Islet of Langerhans (tissue), 1 donor: Measurements from ENCODE around the gene UST.
A peak's percentile ranks its signal among the peaks of the same experiment; 100 is the strongest.
"Not testable (repeated sequence)": the region's sequence is repeated elsewhere in the genome, so short reads cannot be mapped to it uniquely, and the experiment has no call there.

Source experiments
- FAIRE-seq: peaks from one replicate; lab custom pipeline; 2011; peaks lifted over from hg19 to GRCh38; lab: Jason Lieb, UNC

The UST gene

DNA sequence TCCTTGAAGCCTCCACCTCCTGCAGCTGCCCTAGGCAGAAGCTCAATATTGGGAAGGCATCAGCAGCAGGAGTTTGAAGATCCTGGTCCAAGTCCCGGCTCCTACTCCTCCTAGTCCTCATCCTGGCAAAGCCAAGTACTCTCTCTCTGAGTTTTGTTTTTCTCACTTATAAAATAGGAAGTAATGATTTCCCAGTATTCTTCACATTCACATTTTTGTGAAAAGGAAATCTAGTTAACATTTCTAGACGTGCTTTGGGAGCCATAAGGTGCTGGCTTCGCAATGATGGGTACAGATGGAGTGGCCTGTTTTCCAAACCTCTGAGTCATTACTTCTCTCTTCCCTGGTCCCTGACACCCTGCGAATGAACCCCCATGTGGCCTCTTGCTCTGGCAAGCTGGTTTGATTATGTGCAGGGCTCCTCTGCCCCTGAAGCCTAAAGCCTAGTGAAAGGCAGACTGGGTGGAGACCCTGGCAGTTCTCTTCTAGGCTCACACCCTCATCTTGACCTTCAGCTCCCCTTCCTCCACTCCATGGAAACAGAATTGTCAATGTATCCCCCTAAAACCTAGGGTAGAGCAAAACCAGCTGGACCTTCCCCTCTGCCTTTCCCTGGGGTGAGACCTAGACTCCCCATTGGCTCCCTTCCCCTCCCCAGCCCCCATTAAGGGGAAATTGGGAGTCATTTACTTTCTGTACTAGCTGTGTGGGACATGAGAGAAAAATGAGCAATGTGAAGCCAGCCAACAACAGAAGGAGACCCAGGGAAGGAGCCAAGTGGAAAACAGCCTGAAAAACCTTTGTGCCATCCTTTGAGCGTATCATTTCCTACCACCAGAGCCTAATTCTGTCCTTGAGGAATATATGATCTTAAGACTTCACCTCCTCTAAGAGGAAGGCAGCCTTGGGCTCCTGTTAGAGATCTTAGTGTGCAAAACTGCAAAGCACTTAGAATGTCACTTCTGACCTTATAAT lies 158.4 kb downstream of the UST start:
- FAIRE-seq, result no peak

DNA sequence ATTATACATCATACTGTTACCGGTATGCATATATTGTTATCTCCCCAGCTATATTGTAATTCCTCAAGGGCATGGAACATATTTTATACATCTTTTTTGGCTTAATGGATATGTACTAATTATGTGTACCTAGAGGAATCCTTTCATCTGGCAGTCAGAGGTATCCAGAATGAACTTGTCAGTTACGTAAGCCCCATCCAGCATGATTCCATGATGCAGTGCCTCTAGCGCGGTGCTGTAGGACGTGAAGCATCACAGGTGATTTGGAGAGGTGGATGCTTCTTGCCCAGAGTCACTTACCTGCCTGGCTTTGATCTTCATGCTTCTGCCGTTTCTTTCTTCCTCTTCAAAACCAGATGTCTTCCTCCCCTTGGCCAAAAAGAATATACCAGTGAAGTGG lies 159.1 kb downstream of the UST start:
- no peak for FAIRE-seq

DNA sequence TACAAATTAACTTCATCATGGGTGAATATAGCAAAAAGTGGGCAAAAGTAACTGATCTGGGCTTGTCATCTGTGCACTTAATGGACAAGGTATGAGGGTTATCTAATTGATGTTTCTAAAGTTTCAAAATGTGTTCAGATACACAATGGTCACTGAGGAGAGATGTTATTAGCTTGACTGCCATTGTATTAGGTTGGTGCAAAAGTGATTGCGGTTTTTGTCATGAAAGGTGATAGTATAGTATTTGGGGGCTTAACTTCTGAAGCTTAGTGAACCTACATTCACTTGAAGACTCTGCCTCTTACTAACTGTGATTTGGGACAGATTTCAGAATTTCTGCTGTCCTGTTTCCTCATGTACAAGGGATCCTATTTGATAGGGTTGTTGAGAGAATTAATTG lies 159.6 kb downstream of the UST start:
- FAIRE-seq, result no peak

DNA sequence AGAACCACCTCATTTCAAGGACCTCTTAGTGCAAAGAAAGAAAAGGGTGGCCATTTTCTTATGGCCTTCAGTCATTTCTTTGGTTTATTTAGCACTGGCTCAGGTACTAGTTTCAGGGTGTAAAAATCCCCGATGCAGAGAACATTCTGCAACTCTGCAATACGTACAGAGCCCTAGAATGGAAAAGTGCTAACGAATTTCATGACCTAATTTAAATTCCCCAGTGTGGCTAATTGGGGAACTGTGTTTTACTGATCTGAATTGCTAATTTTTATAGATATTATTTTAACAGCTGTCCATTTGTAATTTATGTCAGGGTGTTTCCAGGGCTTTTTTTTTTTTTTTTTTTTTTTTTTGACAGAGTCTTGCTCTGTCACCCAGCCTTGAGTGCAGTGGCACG lies 160.7 kb downstream of the UST start:
- FAIRE-seq, result no peak

DNA sequence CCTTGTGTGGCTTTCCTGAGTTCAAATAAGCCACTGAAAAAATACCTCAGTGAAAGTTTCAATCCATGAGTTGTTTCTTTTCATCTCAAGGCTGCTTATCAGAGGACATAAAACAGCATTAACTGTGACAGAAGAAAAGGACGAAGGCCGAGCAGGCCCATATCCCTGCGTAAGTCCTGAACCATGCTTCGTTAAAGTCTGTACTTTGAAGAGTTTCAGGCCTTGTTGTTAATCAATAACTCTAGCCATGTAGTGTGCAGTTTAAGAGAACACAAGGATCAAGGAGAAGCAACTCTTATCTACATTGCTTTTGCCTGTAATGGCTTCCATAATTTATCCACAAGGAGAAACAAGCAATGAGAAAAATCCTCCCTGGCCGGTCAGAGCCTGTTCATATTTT lies 165.4 kb downstream of the UST start:
- FAIRE-seq, result no peak

DNA sequence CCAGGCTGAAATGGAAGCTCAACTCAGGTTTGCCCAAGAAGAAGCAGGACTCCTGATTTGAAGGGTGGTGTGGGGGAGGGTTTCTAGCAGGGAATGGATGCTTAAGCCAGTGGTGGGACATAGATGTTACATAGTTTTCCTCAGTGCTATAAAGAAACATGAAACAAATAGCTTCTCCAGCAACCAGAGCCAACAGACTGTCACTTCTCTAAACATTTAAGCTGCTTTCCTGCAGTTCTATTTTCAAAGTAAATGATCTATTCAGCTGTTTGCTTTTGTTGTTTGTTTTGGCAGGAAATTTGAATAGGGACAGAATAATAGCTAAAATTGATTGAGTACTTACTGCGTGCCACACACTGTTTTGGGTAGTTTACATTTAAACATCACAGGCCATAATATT lies 169.0 kb downstream of the UST start:
- peak; percentile 61 for FAIRE-seq

DNA sequence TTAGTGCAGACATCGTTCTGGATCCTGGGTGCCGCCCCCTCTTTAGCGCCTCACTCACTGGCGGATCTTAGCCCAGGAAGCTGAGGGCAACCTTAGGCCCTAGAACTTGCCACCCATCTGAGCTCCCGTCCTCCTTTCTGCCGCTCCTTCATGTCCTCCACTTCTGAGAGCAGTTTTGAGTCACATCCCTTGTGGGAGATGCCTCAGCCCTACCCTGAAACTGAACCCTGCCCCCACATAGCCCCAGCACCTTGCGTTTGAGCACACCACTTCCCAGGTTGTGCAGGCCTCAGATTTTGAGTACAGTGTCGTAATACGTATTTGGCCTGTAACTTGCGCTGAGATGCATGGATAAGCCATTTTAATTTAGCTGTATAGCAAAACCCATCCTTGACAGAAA lies 169.7 kb downstream of the UST start:
- not testable (repeated sequence) for FAIRE-seq

DNA sequence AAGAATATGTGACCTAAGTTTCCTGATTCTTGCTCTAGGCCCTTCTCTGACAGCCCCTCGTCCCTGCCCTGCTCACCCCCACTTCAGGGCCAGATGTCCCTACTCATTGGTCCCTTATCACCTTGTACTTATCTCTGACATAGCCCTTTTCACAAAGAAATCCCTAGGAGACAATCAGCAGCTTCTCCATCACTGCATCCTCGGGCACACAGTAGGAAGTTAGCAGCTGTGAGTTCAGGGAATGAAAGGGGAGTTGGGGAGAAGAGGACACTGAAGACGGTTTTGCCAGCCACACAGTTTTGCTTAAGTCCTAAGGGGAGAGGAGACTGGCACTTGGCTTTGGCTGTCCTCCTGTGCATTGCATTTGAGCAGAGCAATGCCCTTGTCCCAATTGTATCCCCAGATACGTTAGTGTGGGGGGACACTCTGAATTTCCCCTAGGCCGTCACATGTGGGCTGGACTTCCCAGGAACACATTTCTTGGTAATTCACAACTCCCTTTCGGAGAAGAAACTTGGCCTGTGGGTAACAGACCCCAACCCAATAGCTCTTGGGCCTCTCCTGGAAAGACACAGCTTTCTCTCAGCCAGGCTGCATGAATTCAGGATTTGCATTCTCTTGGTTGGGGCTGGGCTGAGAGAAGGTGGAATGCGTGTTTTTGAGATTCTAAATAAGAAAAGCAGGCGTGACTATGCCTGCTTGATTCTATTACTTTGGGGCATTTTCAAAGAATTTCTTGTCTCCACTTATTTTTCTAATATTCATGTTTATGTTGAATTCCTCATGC lies 177.6 kb downstream of the UST start:
- no peak for FAIRE-seq

DNA sequence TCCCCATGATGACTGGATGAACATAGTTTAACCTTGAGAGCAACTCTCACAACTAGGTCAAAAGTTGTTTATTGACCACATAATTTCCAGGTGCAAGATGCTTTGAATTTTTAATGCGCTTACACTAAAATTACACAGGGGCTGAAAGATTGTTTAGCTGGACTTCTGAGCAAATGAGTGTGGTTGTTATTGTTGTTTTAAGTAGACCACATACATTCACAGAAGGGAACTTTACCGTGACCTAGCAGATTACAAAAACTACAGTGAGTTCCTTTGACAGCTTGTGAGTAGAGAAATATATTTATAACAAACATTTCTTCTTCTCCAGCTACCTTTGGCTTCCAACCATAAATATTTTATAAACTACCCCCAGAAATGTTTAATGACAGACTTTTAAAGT lies 178.9 kb downstream of the UST start:
- FAIRE-seq, result no peak

DNA sequence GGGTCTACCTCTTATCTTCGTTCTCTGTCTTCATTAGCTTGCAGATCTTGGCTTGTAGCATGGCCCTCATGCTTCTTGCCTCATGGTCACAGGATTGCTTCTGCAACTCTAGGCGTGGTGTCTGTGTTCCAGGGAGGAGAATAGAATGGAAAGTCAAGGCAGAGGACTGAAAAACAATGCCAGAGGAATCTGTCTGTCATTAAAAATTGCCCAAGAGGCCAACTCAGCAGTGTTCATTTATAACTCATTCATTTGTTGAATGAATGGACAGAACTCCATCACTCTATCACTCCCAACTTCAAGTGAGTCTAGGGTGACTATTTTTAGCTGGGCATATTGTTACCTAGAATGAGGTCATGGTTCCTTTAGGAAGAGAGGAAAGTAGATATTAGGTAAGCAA lies 179.6 kb downstream of the UST start:
- FAIRE-seq, result no peak

DNA sequence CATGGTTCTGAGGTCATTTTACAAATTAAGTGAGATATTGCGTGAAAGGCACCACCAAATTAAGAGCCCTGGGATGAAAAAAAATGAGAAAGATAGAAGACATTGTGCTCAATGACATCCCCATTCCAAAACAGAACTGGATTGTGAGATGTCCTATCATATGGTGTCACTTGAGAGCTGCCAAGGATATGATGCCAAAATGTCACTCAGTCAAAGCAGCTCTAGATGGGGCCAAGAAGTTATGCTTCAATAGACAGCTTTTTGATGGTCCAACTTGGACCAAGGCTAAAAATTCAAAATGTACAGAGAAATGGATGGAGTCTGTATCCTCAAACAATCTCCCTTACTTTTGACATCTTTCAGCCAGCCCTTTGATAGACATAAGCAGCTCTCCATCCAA lies 180.8 kb downstream of the UST start:
- FAIRE-seq, result no peak

DNA sequence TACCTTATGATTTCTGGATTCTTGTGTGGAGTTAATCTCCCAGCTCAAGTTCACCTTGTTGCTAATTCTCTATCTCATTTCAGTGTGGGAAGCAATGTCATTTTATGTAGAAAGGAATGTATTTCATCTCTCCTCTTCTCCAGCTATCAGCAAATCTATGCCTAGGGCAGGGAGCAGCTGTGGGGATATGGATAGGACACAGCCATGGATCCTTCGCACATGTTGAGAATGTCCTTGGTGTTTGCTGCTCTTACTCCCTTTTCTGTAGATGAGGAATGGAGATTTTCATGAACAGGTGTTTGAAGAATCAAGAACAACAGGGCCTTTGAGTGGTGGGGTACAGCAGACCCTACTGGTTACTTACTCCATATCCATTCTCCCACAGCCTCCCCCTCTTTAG lies 182.0 kb downstream of the UST start:
- no peak for FAIRE-seq

DNA sequence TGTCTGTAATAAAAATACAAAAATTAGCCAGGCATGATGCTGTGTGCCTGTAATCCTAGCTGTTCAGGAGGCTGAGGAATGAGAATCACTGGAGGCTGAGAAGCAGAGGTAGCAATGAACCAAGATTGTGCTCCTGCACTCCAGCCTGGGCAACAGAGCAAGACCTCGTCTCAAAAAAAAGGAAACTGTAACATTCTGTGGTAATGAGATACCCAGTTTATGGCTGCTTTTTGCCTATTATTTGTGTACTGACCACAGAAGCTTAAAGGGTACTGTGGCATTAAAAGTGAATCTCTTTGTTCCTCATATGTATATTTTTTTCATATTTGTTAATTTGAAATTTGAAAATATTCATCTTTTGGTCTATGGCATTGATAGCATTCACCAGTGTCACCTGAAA lies 185.4 kb downstream of the UST start:
- no peak for FAIRE-seq

DNA sequence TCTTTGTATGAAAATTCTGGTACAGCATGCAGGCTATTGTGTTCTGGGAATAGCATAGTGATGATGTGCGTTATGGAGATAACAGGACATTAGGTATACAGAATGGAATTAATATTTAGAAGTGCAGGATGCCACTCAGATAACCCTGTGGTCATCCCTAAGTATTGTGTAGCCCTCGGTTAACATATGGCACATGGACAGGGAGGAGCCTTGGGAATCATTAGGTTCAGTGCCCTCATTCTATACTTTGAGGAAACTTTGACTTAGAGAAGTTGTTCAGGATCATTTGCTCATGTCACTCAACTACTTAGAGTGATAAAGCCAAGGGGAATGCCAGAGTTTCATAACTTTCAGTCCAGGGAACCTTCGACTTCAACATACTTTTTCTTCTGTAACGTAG lies 185.9 kb downstream of the UST start:
- no peak for FAIRE-seq

DNA sequence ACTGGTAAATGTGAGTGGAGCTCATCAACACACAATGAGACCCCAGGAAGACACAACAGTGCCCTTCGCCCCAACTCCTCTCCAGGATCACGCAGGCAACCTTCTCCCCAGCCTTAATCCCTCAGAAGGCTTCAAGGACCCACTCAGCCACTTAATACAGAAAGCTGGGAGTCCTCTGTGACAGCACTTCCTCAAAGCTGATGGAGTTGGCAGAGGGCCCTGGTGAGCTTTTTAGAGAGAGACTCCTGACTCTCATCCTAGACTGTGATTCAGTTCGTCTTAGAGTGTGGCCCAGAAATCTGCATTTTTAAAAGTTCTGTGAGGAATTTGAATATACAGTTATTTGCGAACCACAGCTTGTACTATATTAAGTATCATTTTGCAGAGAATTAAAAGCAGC lies 187.7 kb downstream of the UST start:
- FAIRE-seq, result no peak

DNA sequence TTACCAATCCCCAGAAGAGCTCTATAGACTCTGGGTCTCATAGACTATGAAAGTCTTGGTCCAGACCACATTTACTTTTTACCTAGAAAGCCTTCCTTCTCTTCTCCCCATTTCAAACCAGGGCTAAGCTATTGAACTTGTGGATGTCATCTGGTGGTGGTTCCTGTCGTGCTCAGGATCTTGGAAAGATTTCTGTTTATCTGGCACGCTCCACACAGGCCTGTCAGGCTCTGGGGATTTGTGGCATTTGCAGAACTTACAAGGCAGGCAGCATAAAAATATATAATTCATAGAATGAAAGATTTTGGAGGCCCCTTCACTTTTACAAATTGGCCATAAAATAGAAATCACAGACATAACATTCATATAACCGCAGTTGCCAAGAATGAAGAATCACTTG lies 188.1 kb downstream of the UST start:
- FAIRE-seq, result no peak

DNA sequence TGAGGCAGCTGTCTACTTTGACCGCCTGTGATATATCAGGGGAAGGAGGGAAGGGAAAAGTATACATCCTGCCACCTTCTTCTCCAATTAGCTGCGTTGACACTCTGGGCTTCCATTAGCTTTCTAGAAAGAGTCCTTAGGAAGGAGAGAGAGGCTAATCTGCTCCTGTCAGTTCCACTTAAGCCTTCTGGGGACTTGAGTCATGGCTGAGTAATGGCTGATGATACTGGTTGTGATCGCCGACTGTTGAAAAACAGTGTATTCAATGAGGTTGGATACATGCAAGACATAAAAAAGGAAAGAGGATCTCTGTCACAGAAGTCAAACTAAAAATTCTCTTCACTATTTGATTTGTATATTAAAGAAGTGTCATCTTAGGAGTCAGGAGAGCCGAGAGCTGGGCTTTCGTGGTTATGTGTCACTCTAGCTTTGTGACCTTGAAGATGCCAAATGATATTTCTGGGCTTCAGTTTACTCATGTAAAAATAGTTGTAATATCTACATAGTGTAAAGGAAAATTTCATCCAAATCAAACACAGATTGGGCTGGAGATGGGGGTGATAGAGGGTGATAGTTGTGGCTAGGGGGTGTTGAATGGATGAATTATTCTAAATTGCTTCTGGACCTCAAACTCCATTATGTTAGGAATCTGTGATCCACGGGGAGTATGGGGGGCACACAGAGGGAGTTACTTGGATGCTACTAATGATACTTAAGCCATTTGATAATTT lies 189.0 kb downstream of the UST start:
- no peak for FAIRE-seq

DNA sequence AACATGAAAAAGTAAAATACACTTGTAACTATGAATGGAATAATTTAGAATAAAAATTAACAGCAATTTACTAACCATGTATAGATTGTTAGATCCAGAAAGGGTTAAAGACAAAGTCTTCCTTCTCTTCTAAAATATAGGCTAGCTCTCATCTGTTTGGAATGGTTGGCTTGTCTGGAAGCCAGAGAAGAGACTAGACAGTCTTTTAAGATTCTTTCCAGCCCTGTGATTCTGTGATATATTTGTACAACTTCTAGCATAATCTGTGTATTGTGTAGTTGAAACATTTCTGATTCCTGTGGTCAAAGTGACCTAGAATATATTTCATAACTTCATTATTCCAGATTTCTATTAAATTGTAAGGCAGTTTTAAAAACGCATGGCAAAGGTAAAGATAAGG lies 196.6 kb downstream of the UST start:
- FAIRE-seq, result no peak

DNA sequence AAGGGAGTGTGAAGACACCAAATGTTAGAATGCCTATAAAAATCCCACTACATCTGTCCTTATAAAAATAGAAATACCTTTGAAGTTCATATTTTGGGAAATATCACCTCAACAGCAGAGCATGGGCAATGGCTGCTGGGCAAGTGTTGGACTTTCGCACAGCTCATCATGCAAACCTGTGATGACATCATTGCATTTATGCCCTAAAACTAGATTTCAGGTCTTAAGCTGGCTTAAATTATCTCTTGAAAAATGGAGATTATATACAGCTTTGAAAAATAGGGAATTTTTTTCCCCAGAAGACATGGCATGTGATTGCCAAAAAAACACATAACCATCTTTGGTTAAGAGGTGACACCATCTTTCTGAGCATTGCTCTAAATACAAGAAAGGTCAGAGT lies 197.8 kb downstream of the UST start:
- FAIRE-seq, result no peak

DNA sequence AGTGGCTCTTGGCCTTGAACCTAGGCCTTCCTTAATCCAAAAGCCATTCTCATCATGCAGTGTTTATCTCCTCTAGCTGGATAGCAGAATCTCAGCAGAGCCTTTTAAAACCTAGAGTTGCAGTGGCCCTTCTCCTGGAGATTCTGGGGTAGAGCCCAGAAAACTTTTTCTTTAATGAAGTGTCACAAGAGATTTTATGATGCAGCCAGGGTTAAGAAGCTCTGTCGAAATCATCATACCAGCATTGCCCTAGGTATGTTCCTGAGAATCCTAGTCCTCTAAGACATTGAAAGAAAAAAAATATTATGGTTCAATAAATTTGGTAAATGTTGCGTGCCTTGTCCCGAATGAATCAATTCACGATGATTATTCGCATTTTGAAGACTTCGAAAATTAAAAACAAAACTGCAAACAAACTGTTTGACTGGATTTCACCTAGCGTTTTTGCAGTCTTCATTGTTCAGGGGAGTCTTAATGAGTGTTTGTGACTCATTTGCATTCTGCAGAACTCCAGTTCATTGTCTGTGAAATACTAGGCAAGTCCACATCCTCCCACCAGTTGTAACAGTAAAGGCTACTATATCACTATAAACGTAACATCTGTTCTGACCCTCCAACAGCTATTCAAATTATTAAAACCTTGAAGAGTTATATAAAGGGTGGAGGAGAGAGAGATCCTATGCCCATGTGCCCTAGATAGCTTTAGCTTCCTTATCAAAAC lies 198.6 kb downstream of the UST start:
- FAIRE-seq, result no peak

DNA sequence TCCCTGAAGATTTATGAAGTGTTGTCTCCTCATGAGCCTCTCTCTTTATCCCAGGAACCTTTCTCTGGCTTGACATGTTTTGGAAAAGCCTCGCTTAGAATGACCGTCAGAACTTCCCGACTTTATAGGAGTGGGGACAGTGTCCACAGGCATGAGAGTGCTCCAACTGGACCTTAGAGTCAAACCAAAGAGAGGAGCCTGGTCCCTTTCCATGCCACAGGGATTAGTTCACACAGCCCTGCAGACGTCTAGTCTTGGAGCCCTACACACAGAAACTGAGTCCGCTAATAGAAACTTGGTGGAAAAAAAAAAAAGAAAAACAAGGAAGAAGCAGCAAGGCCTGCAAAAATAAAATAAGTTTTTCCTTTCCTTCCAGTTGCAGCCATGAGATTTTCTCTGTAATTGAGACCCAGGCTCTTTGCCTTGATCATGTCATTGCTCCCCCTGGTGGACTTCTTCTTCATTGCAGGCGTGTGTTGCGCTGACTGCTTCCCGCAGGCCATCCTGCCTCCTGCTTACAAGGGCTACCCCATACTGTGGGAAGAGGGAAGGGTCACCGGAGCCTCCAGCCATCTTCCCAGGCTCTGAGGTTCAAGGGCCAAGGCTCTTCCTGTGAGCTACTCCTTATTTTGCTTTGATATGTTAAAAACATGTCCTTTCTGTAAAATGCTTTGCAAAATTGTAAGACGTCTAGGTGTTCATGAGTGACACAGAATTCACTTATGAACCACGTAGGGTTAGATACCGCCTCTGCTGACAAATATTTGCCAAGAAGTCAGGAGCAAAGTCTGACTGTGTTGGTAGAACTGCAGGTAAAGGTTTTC lies 201.0 kb downstream of the UST start:
- peak; percentile 94 for FAIRE-seq
